HG03039 (cell line): ENCODE measurements around the gene LILRA1.
"Not testable (repeated sequence)": the region's sequence is repeated elsewhere in the genome, so short reads cannot be mapped to it uniquely, and the experiment has no call there.

Experiments used
- ATAC-seq: cut with Tn5 transposase; IDR thresholded peaks from one replicate; pipeline ENCODE4 v1.9.1; 2021; ENCODE audit warnings: mild to moderate bottlenecking, moderate library complexity; ENCODE audit not compliant: unreplicated experiment

The LILRA1 gene

GRCh38 chr19:54622431-54622830 is 29.0 kb downstream of the LILRA1 start:
- ATAC-seq = no peak

- ATAC-seq = not testable (repeated sequence)
These were observed 30.8 kb downstream of the LILRA1 start for GRCh38 chr19:54624234-54624633.

- ATAC-seq = not testable (repeated sequence)
These were observed 31.7 kb downstream of the LILRA1 start for GRCh38 chr19:54624934-54625730.

- no peak for ATAC-seq
These were observed 33.3 kb downstream of the LILRA1 start for GRCh38 chr19:54626757-54627156.

- ATAC-seq = not testable (repeated sequence)
These were observed 34.5 kb downstream of the LILRA1 start for GRCh38 chr19:54627912-54628311.

- not testable (repeated sequence) for ATAC-seq
These were observed 36.8 kb downstream of the LILRA1 start, which contains the start of gene LILRB1 for GRCh38 chr19:54630262-54630661. Gene LILRB1 (plus strand): TSS chr19:54630484. CDS start chr19:54631074, 590 bp downstream.

GRCh38 chr19:54630782-54631181 is 37.4 kb downstream of the LILRA1 start:
- ATAC-seq = no peak

- ATAC-seq = not testable (repeated sequence)
These were observed 38.3 kb downstream of the LILRA1 start for GRCh38 chr19:54631489-54632337.

- ATAC-seq = not testable (repeated sequence)
These were observed 39.1 kb downstream of the LILRA1 start for GRCh38 chr19:54632517-54632916.

- ATAC-seq = no peak
These were observed 40.0 kb downstream of the LILRA1 start for GRCh38 chr19:54633401-54633800.

GRCh38 chr19:54636081-54636480 is 42.6 kb downstream of the LILRA1 start:
- not testable (repeated sequence) for ATAC-seq

GRCh38 chr19:54638683-54639082 is 45.3 kb downstream of the LILRA1 start:
- ATAC-seq = no peak

- ATAC-seq = not testable (repeated sequence)
These were observed 49.5 kb downstream of the LILRA1 start for GRCh38 chr19:54642953-54643352.

GRCh38 chr19:54643583-54643982 is 50.2 kb downstream of the LILRA1 start:
- not testable (repeated sequence) for ATAC-seq

- ATAC-seq = no peak
These were observed 50.6 kb downstream of the LILRA1 start for GRCh38 chr19:54644056-54644455.

GRCh38 chr19:54646331-54646841 is 53.0 kb downstream of the LILRA1 start:
- no peak for ATAC-seq

GRCh38 chr19:54648129-54648528 is 54.7 kb downstream of the LILRA1 start:
- ATAC-seq = no peak

- ATAC-seq = no peak
These were observed 56.8 kb downstream of the LILRA1 start for GRCh38 chr19:54650108-54650655.
